Erythroblast (primary cell): ENCODE results near the gene CENPK.
"Not testable (repeated sequence)": the region's sequence is repeated elsewhere in the genome, so short reads cannot be mapped to it uniquely, and the experiment has no call there.

ENCODE experiments used
- DNase-seq, 2 experiments: peaks; one replicate each; lab custom pipeline; 2025; lab: John Stamatoyannopoulos, UW
- GATA1 ChIP-seq: IDR thresholded peaks from 2 replicates; pipeline ENCODE4 v1.6.1; 2011; ENCODE audit warnings: low read depth, mild to moderate bottlenecking, control low read depth, low read length, moderate library complexity
- POLR2A ChIP-seq: IDR thresholded peaks from 2 replicates; pipeline ENCODE4 v1.6.1; 2011; ENCODE audit warnings: mild to moderate bottlenecking, low read length

CENPK gene

DNA sequence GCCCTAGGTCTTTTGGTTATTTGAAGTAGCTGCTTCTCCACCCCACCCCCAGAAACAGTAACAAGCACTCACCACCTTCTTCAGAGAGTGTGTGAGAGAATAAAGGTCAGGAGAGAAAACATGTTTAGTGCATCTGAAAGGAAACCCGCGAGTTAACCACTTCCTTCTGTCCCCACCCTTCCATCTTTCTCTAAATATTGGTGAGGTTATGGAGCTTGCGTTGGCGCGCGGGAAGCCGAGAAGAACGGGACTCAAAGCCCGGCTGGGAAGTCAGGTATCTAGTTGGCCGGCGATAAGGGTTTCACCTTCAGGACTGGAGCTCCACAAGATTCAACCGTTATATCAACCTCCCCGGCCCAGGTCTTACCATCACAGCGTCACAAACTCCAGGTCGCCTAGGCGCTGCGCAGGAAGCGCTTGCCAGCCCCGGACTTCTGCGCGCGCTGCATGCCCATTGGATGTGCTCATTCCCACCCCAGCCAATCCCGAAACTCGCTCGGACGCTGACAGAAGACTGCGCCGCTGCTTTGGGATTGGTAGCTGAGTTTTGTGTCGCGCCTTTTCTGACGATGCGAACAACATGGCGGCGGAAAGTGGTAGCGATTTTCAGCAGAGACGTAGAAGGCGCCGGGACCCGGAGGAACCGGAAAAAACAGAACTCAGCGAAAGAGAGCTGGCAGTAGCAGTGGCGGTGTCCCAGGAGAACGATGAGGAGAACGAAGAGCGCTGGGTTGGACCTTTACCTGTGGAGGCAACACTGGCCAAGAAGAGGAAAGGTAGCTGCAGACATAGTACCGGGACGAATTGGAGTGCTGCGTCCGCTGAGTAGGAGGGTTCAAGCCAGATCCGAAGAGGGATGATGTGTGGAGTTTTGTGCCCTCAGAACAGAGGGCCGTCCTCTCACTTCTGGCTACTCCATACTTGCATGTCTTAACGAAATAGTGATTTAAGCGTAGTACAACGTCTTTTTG, at the start of gene CENPK, which contains the start of gene PPWD1:
Gene CENPK, minus strand, starts transcription at position 438 of the 971 bp plus-strand sequence. CDS start 8,261 bp downstream, outside the sequence.
Gene PPWD1, plus strand, starts transcription at position 566 of the 971 bp plus-strand sequence. Its CDS starts 15 bp downstream, at position 581.
- peak; percentile 97 to 98 for DNase-seq
- TF ChIP-seq GATA1 (no peak), POLR2A (peak; percentile 98)

GRCh38 chr5:65612298-65612907, 49.4 kb upstream of the CENPK start:
- DNase-seq, result no peak
- TF ChIP-seq POLR2A, result no peak
- no peak for TF ChIP-seq GATA1

- no peak for TF ChIP-seq POLR2A
- no peak for TF ChIP-seq GATA1
- DNase-seq, result no peak
These were observed 48.6 kb upstream of the CENPK start for GRCh38 chr5:65611524-65611923.

DNA sequence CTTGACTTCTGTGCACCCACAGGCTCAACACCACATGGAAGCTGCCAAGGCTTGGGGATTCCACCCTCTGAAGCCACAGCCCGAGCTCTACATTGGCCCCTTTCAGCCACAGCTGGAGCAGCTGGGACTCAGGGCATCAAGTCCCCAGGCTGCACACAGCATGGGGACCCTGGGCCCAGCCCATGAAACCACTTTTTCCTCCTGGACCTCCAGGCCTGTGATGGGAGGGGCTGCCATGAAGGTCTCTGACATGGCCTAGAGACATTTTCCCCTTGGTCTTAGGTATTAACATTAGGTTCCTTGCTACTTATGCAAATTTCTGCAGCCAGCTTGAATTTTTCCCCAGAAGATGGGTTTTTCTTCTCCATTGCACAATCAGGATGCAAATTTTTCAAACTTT, 38.8 kb upstream of the CENPK start:
- DNase-seq, result not testable (repeated sequence)

DNA sequence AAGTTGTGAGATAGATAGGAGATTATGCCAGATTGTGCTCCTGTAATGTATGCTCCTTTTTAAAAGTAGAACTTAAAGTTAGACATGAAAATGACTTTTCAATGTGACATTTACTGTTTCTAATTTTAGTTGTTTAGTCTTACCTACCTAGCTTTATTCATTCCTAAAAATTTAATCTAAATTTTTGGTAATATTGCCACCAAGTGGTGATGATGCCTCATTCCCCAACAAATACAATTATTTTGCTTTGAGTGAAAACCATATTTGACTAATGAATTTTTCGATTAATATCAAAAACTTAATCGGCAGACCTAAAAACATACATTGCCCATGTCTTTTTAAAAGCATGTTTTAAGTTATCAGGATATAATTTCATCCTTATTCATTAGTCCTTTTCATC, 25.7 kb upstream of the CENPK start:
- DNase-seq, result no peak
- no peak for TF ChIP-seq POLR2A

GRCh38 chr5:65577141-65577540, 14.2 kb upstream of the CENPK start:
- no peak for TF ChIP-seq GATA1
- no peak for TF ChIP-seq POLR2A
- DNase-seq, result no peak

DNA sequence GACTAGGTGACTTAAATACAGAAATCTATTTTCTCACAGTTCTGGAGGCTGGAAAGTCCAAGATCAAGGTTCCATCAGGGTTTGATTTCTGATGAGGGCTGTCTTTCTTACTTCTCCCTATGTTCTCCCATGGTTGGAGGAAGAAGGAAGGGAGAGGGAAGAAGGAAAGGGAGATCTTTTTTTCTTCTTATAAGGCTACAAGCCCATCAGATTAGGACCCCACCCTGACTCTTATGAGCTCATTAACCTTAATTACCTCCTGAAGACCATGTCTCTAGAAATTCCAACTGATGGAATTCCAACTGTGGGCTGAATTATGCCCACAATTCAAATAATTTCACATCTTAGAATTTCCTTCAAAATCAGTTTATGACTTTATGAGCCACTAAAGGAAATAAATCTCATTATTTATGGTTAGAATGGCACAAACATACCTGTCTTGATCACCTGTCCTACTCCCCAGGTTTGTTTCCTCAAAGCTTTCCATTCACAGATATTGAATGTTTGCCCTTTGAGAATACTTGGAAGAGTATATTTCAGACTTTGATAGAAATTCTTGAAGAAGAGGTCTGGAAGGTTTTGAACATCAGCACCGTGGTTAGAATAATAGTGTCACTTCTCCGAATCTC, 7.7 kb upstream of the CENPK start:
- peak in 1 of 2 experiments; percentile 11 for DNase-seq
- TF ChIP-seq POLR2A (no peak), GATA1 (no peak)

DNA sequence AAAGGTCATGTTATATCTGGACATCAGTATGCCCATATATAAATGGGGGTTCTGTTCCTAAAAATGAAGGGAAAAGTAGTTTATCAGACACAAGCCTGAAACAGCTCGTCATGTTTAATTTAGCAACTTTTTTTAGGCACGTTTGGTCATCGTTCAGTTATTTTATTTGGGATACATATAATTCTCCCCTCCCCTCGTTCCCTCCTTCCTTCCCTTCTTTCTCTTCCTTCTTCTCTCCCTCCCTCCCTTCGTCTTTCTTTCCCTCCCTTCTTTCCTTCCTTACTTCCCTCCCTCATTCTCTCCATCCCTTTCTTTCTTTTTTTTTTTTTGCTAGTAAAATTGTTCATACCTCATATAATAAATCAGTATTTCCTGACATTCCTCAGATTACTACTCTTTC, 3.5 kb upstream of the CENPK start:
- TF ChIP-seq POLR2A, result no peak
- TF ChIP-seq GATA1, result no peak
- no peak for DNase-seq

GRCh38 chr5:65563777-65564176, 809 bp upstream of the CENPK start:
- peak; percentile 51 to 67 for DNase-seq
- TF ChIP-seq POLR2A, result no peak
- no peak for TF ChIP-seq GATA1

DNA sequence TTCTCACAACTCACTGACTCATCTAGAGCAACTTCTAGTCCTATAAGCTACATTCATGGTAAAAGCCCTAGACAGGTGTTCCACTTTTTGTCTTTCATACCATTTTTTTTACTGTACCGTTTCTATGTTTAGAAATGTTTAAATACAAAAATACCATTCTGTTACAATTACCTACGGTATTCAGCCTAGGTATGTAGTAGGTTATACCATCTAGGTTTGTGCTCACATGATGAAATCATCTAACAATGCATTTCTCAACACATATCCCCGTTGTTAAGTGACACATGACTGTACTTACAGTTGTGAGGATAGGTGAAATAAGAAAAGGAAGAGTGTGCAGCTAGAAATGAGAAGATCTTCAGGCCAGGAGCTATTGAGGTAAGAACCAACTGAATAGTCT, 6.2 kb downstream of the CENPK start:
- DNase-seq, result no peak
- TF ChIP-seq GATA1, result no peak
- no peak for TF ChIP-seq POLR2A

- TF ChIP-seq GATA1, result no peak
- no peak for TF ChIP-seq POLR2A
- DNase-seq, result no peak
These were observed 6.8 kb downstream of the CENPK start for GRCh38 chr5:65556181-65556580.

DNA sequence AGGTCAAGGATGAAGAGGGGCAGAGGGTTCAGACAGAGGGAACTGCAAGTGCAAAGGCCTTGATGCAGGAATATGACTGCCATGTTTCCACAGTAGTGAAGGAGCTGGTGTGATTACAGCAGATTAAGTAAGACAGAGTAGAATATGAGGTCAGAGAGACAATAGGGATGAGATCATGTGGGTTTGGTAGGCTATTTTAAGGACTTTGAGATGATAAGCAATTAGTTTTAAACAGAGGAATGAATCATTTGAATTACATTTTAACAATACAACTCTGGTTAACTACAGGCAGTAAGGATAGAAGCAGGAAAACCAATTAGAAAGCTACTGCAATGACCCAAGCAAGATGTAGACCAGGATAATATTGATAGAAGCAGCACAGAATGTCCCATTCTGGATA, 7.7 kb downstream of the CENPK start:
- TF ChIP-seq POLR2A, result no peak
- TF ChIP-seq GATA1, result no peak
- DNase-seq, result no peak

- DNase-seq, result no peak
- TF ChIP-seq POLR2A (no peak), GATA1 (no peak)
These were observed 9.0 kb downstream of the CENPK start for GRCh38 chr5:65553941-65554340.

DNA sequence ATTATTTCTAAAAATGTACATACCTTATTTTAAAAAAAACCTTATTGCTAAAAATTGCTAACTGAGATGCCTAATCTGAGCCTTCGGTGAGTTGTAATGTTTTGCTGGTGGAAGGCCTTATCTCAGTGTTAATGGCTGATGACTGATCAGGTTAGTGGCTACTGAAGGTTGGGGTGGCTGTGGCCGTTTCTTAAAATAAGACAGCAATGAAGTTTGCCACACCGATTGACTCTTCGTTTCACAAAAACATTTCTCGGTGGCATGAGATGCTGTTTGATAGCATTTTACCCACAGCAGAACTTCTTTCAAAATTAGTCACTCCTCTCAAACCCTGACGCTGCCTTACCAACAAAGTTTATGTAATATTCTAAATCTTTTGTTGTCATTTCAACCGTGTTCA, 14.7 kb downstream of the CENPK start:
- TF ChIP-seq POLR2A, result no peak
- TF ChIP-seq GATA1, result no peak
- no peak for DNase-seq

DNA sequence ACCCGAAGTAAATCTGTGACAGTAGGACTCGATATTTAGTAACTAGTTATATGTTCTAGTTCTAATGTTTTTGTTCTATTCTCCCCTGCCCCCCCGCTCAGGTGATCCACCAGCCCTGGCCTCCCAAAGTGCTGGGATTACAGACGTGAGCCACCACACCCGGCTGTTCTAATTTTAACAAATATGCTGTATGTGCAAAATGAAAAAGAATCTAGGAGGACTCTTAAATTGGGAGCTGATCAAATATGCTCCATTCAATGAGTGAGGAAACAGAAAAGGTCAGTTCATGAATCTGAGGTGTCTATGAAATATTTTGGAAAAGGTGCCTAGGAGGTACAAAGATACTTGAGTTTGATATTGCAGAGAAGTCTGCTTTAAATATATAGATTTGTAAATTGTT, 16.8 kb downstream of the CENPK start:
- TF ChIP-seq POLR2A (no peak), GATA1 (no peak)
- no peak for DNase-seq
